Measurements from ENCODE around the gene NEK8.

The NEK8 gene

GRCh38 chr17:28728364-28729200 lies at the start of gene NEK8:
Gene NEK8, plus strand, starts transcription at chr17:28728788. Its CDS starts 26 bp downstream, at chr17:28728814.
- in situ Hi-C loops (cut with MboI; ENCODE audit: low sequenced_read_pairs) = no loop called here

GRCh38 chr17:28682655-28683054 lies 45.9 kb upstream of the NEK8 start:
- in situ Hi-C loops (cut with MboI; ENCODE audit: low sequenced_read_pairs) = no loop called here

GRCh38 chr17:28684963-28685362 lies 43.6 kb upstream of the NEK8 start:
- in situ Hi-C loops (cut with MboI; ENCODE audit: low sequenced_read_pairs) = loop anchor here (5.0 kb wide), 1 partner anchor 53 kb away; no protein-coding TSS in a partner anchor

DNA sequence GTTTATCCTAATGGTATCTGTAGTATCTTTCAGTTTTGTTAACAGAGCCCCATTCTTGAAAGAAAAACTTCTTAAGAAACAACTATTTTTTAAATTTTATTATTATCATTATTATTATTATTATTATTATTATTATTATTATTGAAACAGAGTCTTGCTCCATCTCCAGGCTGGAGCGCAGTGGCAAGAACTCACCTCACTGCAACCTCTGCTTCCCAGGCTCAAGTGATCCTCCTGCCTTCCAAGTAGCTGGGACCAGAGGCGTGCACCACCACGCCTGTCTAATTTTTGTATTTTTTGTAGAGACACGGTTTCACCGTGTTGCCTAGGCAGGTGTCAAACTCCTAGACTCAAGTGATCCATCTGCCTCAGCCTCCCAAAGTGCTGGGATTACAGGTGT lies 43.2 kb upstream of the NEK8 start:
- in situ Hi-C loops (cut with MboI; ENCODE audit: low sequenced_read_pairs) = loop anchor here (5.0 kb wide), 1 partner anchor 53 kb away; no protein-coding TSS in a partner anchor

DNA sequence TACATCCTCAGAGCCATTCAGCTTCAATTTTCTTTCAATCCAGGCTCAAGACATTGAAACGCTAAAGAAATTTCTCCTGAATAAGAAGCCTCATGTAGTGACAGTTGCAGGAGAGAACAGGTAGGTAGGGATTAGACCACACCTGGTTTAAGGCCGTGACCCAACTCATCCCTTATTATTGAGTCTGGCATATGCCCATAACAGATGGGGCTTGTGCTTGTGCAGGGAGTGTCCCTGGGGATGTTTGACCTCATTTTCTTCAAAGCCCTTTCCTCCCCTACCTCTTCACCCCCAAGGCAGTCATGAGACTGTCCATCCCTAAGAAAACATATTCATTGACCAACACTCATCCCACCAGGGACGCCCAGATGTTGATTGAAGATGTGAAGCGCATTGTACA lies 42.3 kb upstream of the NEK8 start:
- in situ Hi-C loops (cut with MboI; ENCODE audit: low sequenced_read_pairs) = loop anchor here (5.0 kb wide), 1 partner anchor 54 kb away; no protein-coding TSS in a partner anchor

DNA sequence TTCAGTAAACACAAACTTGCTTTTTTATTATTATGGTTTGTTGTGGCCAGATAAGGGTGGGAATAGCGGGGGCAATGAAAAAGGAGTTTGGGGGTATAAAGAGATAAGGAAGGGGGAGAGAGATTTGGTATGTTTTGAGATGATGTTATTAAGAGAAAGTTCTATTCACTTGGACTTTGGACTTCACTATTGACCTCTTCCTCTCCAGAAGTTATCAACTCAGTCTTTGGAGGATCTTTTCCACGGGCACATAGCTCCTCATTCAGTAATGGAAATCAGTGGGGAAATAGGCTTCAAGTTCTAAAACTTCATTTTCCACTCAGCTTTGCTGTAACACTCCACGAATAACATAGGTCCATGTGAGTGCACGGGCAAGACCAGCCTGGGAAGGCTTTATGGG lies 40.1 kb upstream of the NEK8 start:
- in situ Hi-C loops (cut with MboI; ENCODE audit: low sequenced_read_pairs) = loop anchor here (5.0 kb wide), 1 partner anchor 56 kb away; no protein-coding TSS in a partner anchor

DNA sequence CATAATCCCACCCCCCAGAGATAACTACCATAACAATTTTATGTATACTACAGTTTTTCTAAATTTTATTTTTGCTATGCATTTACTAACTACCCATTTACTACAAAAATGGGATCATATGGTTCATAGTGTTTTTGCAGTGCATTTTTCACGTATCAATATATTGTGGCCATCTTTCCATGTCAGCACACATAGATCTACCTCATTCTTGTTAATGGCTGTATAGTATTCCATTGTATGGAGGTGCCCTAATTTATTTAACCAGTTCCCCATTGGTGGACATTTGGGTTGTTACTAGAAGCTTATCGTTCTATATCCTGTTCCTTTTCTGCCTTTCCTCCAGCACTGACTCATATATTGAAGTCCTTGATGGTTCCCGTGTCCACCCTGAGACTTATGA lies 39.6 kb upstream of the NEK8 start:
- in situ Hi-C loops (cut with MboI; ENCODE audit: low sequenced_read_pairs) = loop anchor here (5.0 kb wide), 1 partner anchor 57 kb away; no protein-coding TSS in a partner anchor

- in situ Hi-C loops (cut with MboI; ENCODE audit: low sequenced_read_pairs) = no loop called here
These were observed 34.7 kb upstream of the NEK8 start for GRCh38 chr17:28693869-28694268.

GRCh38 chr17:28698253-28698941 lies 30.2 kb upstream of the NEK8 start:
- in situ Hi-C loops (cut with MboI; ENCODE audit: low sequenced_read_pairs) = no loop called here

DNA sequence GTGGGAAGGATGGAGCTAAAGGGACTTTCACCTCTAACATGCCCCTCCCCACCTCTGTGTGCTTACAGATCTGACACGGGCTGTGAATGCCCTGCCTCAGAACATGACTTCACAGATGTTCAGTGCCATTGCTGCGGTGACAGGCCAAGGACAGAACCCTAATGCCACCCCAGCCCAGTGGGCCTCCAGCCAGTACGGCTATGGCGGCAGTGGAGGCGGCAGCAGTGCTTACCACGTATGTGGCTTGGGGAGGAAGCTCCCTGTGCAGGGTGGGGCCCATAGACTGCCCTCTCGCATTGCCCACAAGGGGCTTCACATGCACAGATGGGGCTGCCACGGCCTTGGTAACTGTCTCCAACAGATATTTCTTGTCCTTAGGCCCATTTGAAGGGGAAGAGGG lies 28.3 kb upstream of the NEK8 start:
- in situ Hi-C loops (cut with MboI; ENCODE audit: low sequenced_read_pairs) = no loop called here

GRCh38 chr17:28700830-28701492 lies 27.6 kb upstream of the NEK8 start:
- in situ Hi-C loops (cut with MboI; ENCODE audit: low sequenced_read_pairs) = no loop called here

DNA sequence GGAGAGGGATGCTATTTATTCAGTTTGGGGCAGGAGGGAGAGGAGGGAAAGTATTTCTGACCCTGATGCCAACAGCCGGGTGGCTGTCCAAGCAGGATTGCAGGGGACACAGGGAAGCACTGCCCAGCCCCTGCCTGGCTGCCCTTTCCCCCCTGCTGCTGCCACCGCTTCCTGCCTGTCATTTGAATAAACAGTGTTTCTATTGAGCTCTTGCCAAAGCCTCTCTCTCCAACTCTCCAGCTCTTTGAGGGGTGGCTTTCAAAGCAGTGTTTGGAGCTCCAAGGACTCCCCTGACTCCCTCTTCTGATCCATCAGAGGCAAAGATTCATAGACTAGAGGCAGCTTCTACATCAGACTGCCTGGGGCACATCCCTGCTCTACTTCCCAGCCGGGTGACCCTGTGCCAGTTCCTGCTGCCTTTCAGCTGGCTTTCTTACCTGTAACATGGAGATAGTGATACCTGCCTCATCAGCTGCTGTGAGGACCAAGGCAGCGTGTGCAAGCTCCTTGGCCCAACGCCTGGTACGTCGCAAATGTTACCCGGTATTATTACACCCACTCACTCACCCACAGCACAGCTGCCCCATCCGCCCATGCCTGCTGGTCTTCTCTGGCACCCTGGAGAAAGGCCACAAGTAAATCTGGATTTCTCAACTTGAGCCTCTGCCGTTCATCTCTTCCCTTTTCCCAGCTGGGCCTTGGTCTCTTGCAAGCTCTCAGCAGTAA lies 26.4 kb upstream of the NEK8 start:
- in situ Hi-C loops (cut with MboI; ENCODE audit: low sequenced_read_pairs) = no loop called here

- in situ Hi-C loops (cut with MboI; ENCODE audit: low sequenced_read_pairs) = no loop called here
These were observed 25.8 kb upstream of the NEK8 start for GRCh38 chr17:28702752-28703150.

- in situ Hi-C loops (cut with MboI; ENCODE audit: low sequenced_read_pairs) = no loop called here
These were observed 24.9 kb upstream of the NEK8 start for GRCh38 chr17:28703552-28704218.

DNA sequence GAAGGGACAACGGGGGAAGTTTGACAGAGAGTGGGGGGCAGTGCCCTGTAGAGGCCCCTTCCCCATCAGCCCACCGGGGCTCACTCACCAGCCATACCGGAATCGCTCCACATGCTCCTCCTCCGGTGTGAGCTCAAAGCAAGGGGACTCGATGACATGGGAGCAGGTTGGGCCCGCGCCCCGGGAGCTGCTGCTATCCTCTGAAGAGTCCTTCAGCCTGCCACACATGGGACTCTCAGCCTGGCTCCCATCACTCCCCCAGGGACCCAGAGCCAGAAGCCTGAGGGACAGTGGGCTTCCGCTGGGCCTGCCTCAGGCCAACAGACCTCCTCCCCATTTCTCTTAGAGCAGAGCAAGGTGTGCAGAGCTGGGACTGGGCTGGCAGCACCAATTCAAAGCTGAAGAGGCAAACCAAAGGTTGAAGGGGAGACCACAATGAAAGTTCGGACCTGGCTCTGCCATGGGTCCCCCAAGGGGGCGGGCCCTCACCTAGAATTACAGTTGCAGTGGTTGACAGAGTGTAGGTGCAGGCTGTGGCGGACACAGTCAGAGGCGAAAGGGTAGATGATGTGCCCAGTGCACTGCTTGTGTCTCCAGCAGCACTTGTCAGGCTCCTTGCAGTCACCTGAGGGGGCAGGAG lies 24.2 kb upstream of the NEK8 start:
- in situ Hi-C loops (cut with MboI; ENCODE audit: low sequenced_read_pairs) = no loop called here

DNA sequence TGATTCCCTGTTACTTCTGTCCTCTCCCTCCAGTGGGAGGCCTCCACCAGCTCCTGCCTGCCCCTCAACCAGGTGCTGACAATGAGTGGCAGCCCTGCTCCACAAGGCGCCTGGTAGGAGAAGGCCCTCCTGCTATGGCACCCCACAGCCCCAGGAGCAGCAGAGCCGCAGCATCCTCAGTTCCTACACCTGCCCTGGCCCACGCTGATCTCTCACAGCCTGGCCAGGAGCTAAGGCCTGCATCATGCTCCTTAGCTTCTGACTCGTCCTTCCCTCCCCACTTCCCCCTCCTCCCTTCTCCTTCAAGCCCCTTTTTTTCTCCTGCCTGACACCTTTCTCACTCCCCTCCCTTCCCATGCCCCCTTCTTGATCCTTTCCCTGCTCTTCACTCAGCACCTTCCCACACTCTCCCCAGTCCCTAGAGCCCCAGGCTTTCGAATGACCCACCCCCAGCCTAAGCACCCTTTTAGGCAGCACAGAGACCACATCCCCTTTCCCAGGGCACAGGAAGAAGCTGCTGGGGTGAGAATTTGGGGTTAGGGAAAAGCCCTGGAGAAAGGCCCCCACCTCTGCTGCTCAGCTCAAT lies 23.4 kb upstream of the NEK8 start:
- in situ Hi-C loops (cut with MboI; ENCODE audit: low sequenced_read_pairs) = no loop called here

DNA sequence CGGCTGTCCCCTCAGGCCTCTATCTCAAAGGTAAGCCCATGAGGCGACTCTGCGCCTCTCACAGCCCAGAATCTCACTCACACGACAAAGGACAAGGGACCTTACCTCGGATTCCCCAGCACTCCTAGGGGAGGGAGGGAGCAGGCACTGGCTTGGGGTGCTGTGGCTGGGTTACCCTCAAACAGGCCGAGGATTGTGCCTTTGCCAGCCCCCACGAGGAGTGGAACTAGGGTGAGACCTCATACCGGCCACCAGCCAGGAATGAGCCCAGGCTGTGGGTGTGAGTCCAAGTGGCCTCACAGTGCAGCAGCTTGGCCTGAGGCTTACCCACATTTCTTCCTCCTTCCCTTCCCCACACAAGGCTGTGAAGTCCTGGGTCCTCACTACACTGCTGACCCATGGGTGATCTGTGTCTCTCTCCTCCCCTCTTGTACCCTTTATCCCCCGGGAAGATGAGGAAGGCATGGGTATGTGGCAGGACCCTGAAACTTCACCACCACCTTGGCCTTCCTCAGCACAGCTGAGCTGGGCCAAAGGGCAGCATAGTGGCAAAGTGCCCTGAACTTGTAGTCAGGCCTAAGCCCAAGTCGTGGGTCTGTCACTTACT lies 22.8 kb upstream of the NEK8 start:
- in situ Hi-C loops (cut with MboI; ENCODE audit: low sequenced_read_pairs) = no loop called here

DNA sequence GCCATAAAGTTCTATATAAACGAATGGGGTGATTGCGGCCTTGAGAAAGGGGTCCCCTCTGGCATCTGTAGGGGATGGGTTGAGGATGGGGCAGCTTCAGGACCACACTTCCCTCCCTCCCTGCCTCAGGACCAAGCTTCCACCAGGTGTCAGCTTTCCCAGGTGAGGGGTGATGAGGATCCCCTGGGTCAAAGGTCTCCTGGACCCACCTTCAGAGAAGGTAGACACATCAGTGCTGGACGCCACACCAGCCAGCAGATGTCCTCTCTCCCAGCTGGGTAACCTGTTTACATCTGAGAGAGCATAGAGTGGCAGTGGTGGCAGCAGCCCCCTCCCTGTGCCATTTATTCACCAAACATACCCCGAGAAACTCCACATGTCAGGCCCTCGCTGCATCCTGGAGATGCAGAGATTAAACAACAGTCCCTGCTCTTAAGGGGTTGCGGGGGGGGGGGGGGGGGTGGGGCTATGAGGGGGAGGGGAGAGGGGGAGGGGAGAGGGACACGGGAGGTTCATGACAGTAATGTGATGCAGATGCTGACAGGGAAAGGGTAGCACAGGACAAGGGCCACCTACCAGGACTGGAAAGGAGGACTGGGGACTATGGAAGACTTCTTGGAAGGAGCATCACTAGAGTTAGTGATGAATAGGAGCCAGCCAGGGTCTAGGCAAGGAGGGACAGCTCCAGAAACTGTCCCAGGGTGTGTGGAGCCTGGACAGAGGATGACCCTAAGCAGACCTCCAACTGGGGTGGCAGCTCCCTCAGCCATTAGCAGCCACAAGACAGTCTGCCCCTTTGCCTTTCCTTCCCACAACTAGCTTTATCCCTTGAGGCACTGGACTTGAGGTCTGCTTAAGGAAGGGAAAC lies 21.9 kb upstream of the NEK8 start:
- in situ Hi-C loops (cut with MboI; ENCODE audit: low sequenced_read_pairs) = no loop called here
